ENCODE results near the gene NSD1. TPM values are rescaled to one million over a fixed set of nuclear protein-coding genes. Genes with fewer than 3 reads are reported as not detected.

NSD1 gene, protein sequence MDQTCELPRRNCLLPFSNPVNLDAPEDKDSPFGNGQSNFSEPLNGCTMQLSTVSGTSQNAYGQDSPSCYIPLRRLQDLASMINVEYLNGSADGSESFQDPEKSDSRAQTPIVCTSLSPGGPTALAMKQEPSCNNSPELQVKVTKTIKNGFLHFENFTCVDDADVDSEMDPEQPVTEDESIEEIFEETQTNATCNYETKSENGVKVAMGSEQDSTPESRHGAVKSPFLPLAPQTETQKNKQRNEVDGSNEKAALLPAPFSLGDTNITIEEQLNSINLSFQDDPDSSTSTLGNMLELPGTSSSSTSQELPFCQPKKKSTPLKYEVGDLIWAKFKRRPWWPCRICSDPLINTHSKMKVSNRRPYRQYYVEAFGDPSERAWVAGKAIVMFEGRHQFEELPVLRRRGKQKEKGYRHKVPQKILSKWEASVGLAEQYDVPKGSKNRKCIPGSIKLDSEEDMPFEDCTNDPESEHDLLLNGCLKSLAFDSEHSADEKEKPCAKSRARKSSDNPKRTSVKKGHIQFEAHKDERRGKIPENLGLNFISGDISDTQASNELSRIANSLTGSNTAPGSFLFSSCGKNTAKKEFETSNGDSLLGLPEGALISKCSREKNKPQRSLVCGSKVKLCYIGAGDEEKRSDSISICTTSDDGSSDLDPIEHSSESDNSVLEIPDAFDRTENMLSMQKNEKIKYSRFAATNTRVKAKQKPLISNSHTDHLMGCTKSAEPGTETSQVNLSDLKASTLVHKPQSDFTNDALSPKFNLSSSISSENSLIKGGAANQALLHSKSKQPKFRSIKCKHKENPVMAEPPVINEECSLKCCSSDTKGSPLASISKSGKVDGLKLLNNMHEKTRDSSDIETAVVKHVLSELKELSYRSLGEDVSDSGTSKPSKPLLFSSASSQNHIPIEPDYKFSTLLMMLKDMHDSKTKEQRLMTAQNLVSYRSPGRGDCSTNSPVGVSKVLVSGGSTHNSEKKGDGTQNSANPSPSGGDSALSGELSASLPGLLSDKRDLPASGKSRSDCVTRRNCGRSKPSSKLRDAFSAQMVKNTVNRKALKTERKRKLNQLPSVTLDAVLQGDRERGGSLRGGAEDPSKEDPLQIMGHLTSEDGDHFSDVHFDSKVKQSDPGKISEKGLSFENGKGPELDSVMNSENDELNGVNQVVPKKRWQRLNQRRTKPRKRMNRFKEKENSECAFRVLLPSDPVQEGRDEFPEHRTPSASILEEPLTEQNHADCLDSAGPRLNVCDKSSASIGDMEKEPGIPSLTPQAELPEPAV (N-terminal part only)
- total RNA-seq (2021; ENCODE audit: unreplicated experiment) (58.8 TPM), Bru-seq, nascent RNA (percentile 84 among the genes with signal in this experiment), BruChase-seq, experiment 1, labeled RNA remaining after a 6-hour chase (percentile 83 among the genes with signal in this experiment), BruChase-seq, experiment 2, labeled RNA remaining after a 2-hour chase (percentile 85 among the genes with signal in this experiment)
- 10.3 and 13.0 TPM in 2 replicates for polyA plus RNA-seq (2012)
- long read RNA-seq, partial matches to known transcripts = 10 of 29 reads
- long read RNA-seq, other reads (novel, unspliced or antisense) = 19 of 29 reads

DNA sequence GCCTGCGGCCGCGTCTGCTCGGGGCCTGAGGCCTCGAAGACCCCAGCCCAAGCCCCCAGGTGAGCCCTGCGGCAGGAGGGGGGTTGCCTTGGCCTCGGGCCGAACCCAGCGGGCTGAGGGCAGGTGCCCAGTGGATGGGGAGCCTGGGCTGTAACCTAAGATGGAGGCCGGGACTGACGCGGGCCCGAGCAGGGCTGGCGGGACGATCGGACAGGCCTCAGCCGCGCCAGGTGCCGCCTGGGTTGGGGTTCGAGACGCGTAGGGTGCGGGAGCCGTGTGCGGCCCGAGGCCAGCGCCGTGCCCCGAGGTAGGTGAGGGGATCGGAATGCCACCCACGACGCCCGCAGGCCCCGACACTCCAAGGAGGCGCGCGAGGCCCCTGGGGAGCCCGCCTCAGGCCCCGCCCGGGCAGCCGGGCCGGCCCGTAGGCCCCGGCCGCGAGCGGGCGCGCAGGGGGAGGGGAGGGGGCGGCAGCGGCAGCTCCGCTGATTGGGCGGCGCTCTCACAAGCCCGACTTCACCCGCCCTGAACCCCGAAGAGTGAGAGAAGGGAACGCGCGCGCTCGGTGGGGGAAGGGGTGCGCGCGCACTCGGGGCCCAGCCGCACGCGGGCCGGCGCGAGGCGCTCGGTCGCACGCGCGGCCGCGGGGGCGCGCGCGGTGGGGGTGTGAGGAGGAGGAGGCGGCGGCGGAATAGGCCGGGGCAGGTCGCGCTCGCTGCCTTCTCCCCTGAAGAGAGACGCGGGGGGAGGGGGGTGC is at the start of gene NSD1:
Gene NSD1 (plus strand): TSS at position 678 of the 757 bp plus-strand sequence. CDS start 1,331 bp downstream, outside the sequence.
- intact Hi-C loops (cut with micrococcal nuclease) = no loop called here
- Histone ChIP-seq H3K9me3 (ENCODE audit: control insufficient read depth in 1 of 2, insufficient read depth in 1 of 2, low read depth in 1 of 2, low read length in 2 of 2) (no peaks in the 10 kb centered on the region), H3K27me3 (ENCODE audit: insufficient read depth, low read length) (no peaks in the 10 kb centered on the region), H3K27ac (ENCODE audit: low read depth, low read length) (peak within 1 kb of the TSS; percentile 86), H3K36me3 (ENCODE audit: control insufficient read depth in 1 of 2, insufficient read depth in 2 of 2, low read length in 2 of 2) (peaks cover 0 to 28% of the 10 kb centered on the region in 2 experiments; a peak in 2 of 4 replicates), H3K9me2 (ENCODE audit: insufficient read depth) (no peaks in the 10 kb centered on the region), H3K4me2 (ENCODE audit: low read length) (peak within 1 kb of the TSS; percentile 88), H3K4me1 (ENCODE audit: control insufficient read depth in 1 of 2, insufficient read depth in 2 of 2, low read length in 2 of 2) (peaks cover 7 to 25% of the 10 kb centered on the region in 2 experiments; a peak in 3 of 4 replicates), H3K9ac (ENCODE audit: low read length) (peak within 1 kb of the TSS; percentile 95), H4K20me1 (ENCODE audit: insufficient read depth) (no peaks in the 10 kb centered on the region), H3K4me3 (replicated peaks in 1 of 2; ENCODE audit: low read depth in 1 of 2, low read length in 2 of 2) (peak within 1 kb of the TSS; percentile 78 to 90), H2AFZ (ENCODE audit: low read depth, low read length, poor library complexity, severe bottlenecking) (no peak within 1 kb of the TSS), H3K79me2 (ENCODE audit: insufficient read depth, low read length) (peaks cover 38% of the 10 kb centered on the region)
- no TSS peak for BruUV-seq (replicated peaks)
- DNase-seq (ENCODE audit: low read depth, low spot score) (no peak), ATAC-seq (peak; percentile 71)
- TF ChIP-seq SIN3A (IDR thresholded peaks at IDR 0.05; ENCODE audit: low read depth) (no peak), POLR2AphosphoS5 (IDR thresholded peaks at IDR 0.05; ENCODE audit: low read depth, low read length) (peak; percentile 67), POLR2A (IDR thresholded peaks at IDR 0.05; ENCODE audit: borderline replicate concordance, extremely low read depth, insufficient read depth, insufficient read length) (peak; percentile 69), EGR1 (IDR thresholded peaks at IDR 0.05; ENCODE audit: low read depth) (peak; percentile 49; the same call in 1 of the 2 replicates), ELF1 (IDR thresholded peaks at IDR 0.05; ENCODE audit: borderline replicate concordance, low read depth) (no peak)
- TF ChIP-seq, protein P1, sequence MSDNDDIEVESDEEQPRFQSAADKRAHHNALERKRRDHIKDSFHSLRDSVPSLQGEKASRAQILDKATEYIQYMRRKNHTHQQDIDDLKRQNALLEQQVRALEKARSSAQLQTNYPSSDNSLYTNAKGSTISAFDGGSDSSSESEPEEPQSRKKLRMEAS (IDR thresholded peaks at IDR 0.05) = peak; percentile 54
- POLR2A ChIA-PET = no interaction called here
- CTCF ChIA-PET = no interaction called here
- RAD21 ChIA-PET (ENCODE audit: low non-redundant PET in 1 of 2, low total read pairs in 2 of 2, uncharacterized antibody in 2 of 2, unreplicated experiment in 2 of 2) = no interaction called here

Measured in HCT116 (cell line).